ENCODE results near the gene PCBP3. TPM values are rescaled to one million over a fixed set of nuclear protein-coding genes. Genes with fewer than 3 reads are reported as not detected.

PCBP3 gene
- total and polyA plus RNA-seq, 2 of the 13 experiments (the other 11 are each of a cell fraction or from before 2014, with no cell fraction given): not detected

DNA sequence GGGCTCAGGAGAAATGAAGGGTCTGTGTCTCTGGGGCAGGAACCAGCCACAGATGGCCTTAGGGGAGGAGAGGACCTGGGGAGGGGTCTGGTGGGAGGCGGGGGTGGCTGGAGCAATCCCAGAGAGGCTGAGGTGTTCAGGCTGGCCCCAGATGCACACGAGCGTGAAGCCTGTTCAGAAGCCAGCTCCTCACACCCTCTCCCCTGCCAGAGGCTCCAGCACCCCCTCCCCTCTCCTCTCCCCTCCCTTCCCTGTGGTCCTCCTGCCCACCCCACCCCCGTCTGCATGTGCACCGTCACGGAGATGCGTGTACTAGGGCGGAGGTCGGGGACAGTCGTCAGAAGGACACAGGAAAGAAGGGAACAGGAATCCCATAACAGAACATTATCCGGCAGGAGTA, 223.0 kb downstream of the PCBP3 start (continued):
- no peak for TF ChIP-seq HINFP (CRISPR knock-in tag; IDR thresholded peaks at IDR 0.05; ENCODE audit: low read depth)

DNA sequence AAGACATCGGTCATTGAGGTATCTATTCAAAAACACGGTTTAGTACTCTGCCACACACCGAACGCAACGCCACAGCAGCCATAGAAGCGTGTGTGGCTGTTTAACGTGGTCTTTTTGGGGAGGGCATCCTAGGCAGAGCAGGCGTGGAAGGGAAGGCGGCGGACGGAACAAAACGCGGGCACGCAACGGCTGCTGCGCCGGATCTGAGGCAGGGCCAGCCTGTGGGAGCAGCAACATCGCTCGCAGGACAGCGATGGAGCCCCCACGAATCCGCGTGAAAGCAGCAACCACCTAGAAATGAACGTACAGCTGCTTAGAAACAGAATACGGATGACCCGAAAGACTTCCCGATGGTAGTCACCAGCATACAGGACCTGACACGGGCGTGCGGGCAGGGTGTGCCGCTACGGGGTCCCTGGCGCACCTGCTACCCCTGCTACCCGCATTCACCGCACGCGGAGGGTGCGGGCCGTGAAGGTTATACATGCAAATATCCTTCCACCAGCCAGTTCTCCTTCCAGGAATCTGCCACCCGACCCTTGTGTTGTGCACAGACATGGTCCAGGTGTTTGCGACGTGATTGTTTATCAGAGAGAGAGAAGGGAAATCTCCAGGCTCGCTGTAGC, 223.6 kb downstream of the PCBP3 start:
- Histone ChIP-seq H3K27me3 (ENCODE audit: control insufficient read depth in 1 of 2, insufficient read depth in 2 of 2, low read length in 2 of 2) (peaks cover 16 to 87% of the 10 kb centered on the region in 2 experiments), H3K36me3 (replicated peaks in 1 of 2; ENCODE audit: control insufficient read depth in 1 of 2, insufficient read depth in 2 of 2, low read length in 2 of 2) (no peaks in the 10 kb centered on the region), H2AFZ (ENCODE audit: low read length) (no peak overlapping the region), H3K4me3 (replicated peaks in 1 of 3; ENCODE audit: insufficient read depth in 1 of 3, low read depth in 2 of 3, low read length in 3 of 3) (no peak overlapping the region), H3K9me3 (ENCODE audit: low read length) (no peaks in the 10 kb centered on the region), H3K4me1 (ENCODE audit: insufficient read depth, low read length) (no peaks in the 10 kb centered on the region), H3K4me2 (ENCODE audit: low read depth, low read length) (no peak overlapping the region), H3K9ac (ENCODE audit: insufficient read depth, low read depth, low read length) (no peak overlapping the region), H3K27ac (ENCODE audit: extremely low read length, insufficient read depth, low read length) (no peak overlapping the region), H3K79me2 (ENCODE audit: insufficient read depth, low read length) (no peaks in the 10 kb centered on the region), H4K20me1 (ENCODE audit: insufficient read depth, low read length) (no peaks in the 10 kb centered on the region)
- BruUV-seq (replicated peaks): no TSS peak
- DNase-seq (ENCODE audit: low spot score) (no peak), FAIRE-seq (no peak), ATAC-seq (no peak)
- ChIA-PET CTCF (ENCODE audit: low intra/inter-chr PET ratio, low total read pairs) (no interaction called here), POLR2A (no interaction called here)
- intact Hi-C loops (cut with micrococcal nuclease; ENCODE audit: unreplicated experiment): no loop called here
- TF ChIP-seq BHLHE40 (IDR thresholded peaks at IDR 0.05; ENCODE audit: low read length) (no peak), ZNF530 (CRISPR knock-in tag; IDR thresholded peaks at IDR 0.05; ENCODE audit: low read depth) (no peak), ZNF207 (IDR thresholded peaks at IDR 0.05; ENCODE audit: borderline replicate concordance) (no peak), UBTF (CRISPR knock-in tag; IDR thresholded peaks at IDR 0.05) (no peak), ARNT2 (CRISPR knock-in tag; IDR thresholded peaks at IDR 0.05; ENCODE audit: low read depth) (no peak), HIVEP1 (CRISPR knock-in tag; IDR thresholded peaks at IDR 0.05) (no peak), SOX13 (IDR thresholded peaks at IDR 0.05) (no peak), SOX13 (CRISPR knock-in tag; conservative IDR thresholded peaks at IDR 0.05 in 1 of 2, IDR thresholded peaks at IDR 0.05 in 1 of 2) (no peak), ZNF780A (CRISPR knock-in tag; IDR thresholded peaks at IDR 0.05) (no peak), ZKSCAN5 (CRISPR knock-in tag; IDR thresholded peaks at IDR 0.05) (no peak), U2AF2 (IDR thresholded peaks at IDR 0.05; ENCODE audit: low read depth, low read length) (no peak), ZNF20 (CRISPR knock-in tag; IDR thresholded peaks at IDR 0.05) (no peak), ETV5 (CRISPR knock-in tag; IDR thresholded peaks at IDR 0.05; ENCODE audit: borderline replicate concordance) (no peak), ERF (CRISPR knock-in tag; IDR thresholded peaks at IDR 0.05) (no peak), BRD4 (CRISPR knock-in tag; IDR thresholded peaks at IDR 0.05) (no peak), ATF7 (IDR thresholded peaks at IDR 0.05) (no peak), ATF7 (CRISPR knock-in tag; IDR thresholded peaks at IDR 0.05) (no peak)
- TF ChIP-seq, protein P1, sequence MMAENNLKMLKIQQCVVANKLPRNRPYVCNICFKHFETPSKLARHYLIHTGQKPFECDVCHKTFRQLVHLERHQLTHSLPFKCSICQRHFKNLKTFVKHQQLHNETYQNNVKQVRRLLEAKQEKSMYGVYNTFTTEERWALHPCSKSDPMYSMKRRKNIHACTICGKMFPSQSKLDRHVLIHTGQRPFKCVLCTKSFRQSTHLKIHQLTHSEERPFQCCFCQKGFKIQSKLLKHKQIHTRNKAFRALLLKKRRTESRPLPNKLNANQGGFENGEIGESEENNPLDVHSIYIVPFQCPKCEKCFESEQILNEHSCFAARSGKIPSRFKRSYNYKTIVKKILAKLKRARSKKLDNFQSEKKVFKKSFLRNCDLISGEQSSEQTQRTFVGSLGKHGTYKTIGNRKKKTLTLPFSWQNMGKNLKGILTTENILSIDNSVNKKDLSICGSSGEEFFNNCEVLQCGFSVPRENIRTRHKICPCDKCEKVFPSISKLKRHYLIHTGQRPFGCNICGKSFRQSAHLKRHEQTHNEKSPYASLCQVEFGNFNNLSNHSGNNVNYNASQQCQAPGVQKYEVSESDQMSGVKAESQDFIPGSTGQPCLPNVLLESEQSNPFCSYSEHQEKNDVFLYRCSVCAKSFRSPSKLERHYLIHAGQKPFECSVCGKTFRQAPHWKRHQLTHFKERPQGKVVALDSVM (CRISPR knock-in tag; IDR thresholded peaks at IDR 0.05): no peak
- in situ Hi-C loops (cut with HindIII; ENCODE audit: extremely low pct_ligation_motif_present, low pct_unique_long_range_greater_than_20kb): no loop called here
- 50% methylated on average over 27 of the region's 43 CpGs for WGBS (ENCODE audit: low lambda C conversion rate)

All from HepG2 (cell line).